Nephron (organoid): Measurements from ENCODE around the gene DENND2A.

Experiments used
- H3K27ac Mint-ChIP-seq, 3 experiments: 2 replicates each; pipeline ENCODE4 v1.8.0; 2020; ENCODE audit warnings: mixed read lengths in 3 of 3, mild to moderate bottlenecking in 2 of 3, moderate library complexity in 1 of 3
- H3K27me3 Mint-ChIP-seq: 2 replicates; pipeline ENCODE4 v1.8.0; 2021; ENCODE audit warnings: low read depth, mild to moderate bottlenecking, moderate library complexity, mixed read lengths
- H3K36me3 Mint-ChIP-seq: 2 replicates; pipeline ENCODE4 v1.8.0; 2020; ENCODE audit warnings: low read depth, mixed read lengths
- H3K4me1 Mint-ChIP-seq: 2 replicates; pipeline ENCODE4 v1.8.0; 2020; ENCODE audit warnings: mixed read lengths
- H3K4me3 Mint-ChIP-seq, 3 experiments: 2 replicates each; pipeline ENCODE4 v1.8.0; 2020; ENCODE audit warnings: mild to moderate bottlenecking in 3 of 3, mixed read lengths in 3 of 3, moderate library complexity in 2 of 3
- H3K9me3 Mint-ChIP-seq: 2 replicates; pipeline ENCODE4 v1.8.0; 2020; ENCODE audit warnings: mixed read lengths
- TF ChIP-seq, protein P1 (sequence below), 3 experiments: fragments of 200-600 bp; sonication (generic); IDR thresholded peaks; one replicate each; pipeline ENCODE4 v1.5.0; 2021; ENCODE audit warnings: antibody characterized with exemption in 3 of 3; ENCODE audit not compliant: unreplicated experiment in 3 of 3

DENND2A gene

DNA sequence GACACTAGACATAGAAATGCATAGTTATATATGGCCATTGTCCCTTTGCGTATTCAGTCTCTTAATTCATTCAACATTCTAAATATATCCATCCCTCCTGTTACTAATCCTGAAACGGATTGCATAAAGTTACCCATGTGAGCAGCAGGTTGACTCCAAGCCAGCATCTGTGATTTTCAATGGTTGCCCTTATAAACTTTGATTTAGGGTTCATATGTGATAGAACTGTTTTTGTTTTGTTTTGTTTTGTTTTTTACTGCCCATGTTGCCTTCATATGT, 13.4 kb upstream of the DENND2A start:
- Mint-ChIP-seq H3K36me3 (no peaks in the 10 kb centered on the region), H3K27ac (no peak overlapping the region), H3K27me3 (peaks cover 8% of the 10 kb centered on the region), H3K4me3 (no peak overlapping the region), H3K4me1 (peaks cover 25% of the 10 kb centered on the region), H3K9me3 (no peaks in the 10 kb centered on the region)
- TF ChIP-seq, protein P1, sequence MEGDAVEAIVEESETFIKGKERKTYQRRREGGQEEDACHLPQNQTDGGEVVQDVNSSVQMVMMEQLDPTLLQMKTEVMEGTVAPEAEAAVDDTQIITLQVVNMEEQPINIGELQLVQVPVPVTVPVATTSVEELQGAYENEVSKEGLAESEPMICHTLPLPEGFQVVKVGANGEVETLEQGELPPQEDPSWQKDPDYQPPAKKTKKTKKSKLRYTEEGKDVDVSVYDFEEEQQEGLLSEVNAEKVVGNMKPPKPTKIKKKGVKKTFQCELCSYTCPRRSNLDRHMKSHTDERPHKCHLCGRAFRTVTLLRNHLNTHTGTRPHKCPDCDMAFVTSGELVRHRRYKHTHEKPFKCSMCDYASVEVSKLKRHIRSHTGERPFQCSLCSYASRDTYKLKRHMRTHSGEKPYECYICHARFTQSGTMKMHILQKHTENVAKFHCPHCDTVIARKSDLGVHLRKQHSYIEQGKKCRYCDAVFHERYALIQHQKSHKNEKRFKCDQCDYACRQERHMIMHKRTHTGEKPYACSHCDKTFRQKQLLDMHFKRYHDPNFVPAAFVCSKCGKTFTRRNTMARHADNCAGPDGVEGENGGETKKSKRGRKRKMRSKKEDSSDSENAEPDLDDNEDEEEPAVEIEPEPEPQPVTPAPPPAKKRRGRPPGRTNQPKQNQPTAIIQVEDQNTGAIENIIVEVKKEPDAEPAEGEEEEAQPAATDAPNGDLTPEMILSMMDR (IDR thresholded peaks at IDR 0.05; ENCODE audit: unreplicated experiment in 3 of 3), result no peak

DNA sequence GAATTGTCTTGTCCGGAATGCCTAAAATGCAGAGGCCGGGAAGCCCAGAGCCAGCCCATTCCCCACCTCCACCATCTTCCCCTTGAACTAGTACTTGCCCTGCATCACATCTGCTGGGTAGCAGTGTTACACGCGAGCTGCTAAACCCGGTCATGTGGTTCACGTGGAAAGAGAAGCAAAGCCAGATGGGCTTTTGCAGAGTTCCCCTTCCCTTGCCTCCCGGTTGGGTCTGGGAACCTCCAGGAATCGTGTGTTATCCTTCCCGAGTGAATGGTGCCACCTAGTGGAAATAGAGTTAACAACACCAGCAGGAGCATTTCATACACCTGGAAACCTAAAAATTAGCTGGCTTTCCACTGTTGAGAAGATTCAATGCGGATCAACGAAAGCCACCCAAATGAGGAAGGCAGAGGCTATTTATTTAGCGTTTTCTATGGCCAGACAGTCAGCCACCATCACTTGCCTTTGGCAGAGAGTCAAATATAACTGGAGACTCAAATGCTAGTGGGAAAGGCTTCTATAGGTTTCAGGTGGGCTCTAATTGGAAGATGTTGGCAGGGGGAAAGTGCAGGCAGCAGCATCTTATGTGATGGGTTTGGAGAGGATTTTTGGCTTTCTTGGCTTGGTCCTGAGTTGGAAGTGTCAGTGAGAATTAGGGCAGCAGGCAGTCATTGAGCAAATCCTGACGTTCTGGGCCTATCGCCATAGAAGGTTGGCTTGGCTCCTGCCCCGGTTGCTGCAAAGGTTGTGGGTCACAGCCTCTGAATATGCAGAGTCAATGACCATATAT, 12.9 kb upstream of the DENND2A start:
- no peaks in the 10 kb centered on the region for H3K9me3 Mint-ChIP-seq
- peak overlapping the region; percentile 22 to 61 (median 57) for H3K27ac Mint-ChIP-seq
- TF ChIP-seq, protein P1 (IDR thresholded peaks at IDR 0.05; ENCODE audit: unreplicated experiment in 3 of 3), result peak; percentile 74 to 96 (median 88)
- peaks cover 8% of the 10 kb centered on the region for H3K27me3 Mint-ChIP-seq
- no peaks in the 10 kb centered on the region for H3K36me3 Mint-ChIP-seq
- peaks cover 25% of the 10 kb centered on the region for H3K4me1 Mint-ChIP-seq
- H3K4me3 Mint-ChIP-seq, result no peak overlapping the region

DNA sequence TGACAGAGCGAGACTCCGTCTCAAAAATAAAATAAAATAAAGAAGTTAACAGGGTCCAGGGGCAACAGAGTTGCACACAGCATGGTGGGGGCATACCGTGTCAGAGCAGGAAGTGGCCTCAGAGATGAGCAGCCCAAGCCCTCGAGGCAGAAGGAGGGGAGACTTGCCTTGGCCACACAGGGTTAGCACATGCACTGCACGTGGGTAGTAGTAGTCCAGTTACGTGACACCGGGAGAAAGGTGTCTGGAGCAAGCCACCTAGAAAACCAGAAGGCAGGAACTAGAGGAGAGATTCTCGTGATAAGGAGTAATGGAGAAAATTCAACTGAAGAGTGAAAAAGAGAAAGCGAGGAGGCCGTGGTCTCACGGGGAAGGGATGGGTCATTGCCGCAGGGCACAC, 9.8 kb upstream of the DENND2A start:
- TF ChIP-seq, protein P1 (IDR thresholded peaks at IDR 0.05; ENCODE audit: unreplicated experiment in 3 of 3), result no peak

DNA sequence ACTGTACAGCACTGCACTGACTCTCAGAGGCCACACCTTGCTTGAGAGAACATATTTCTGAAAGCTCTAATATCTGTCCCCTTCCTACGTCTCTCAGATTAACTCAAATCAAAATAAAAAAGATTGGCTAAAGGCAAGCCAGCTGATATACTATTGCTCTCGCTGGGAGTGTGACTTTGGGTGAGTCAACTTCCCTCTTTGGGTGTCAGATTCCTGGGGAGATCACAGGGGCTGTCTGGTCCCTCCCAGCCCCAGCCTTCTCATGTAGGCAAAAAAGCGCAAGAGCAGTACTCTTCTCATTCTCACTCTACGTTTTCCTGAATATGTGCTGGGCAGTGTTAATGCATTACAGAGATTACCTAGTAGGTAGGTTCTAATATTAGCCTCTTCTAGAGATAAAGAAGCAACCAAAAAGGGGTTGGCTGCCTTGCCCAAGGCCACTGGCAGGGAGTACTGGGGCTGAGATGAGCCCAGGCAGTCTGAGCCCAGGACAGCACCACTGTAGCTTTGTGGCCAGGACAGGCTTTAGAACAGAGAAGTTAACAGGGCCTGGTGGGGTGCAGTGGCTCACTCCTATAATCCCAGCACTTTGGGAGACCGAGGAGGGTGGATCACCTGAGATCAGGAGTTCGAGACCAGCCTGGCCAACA, 9.1 kb upstream of the DENND2A start:
- Mint-ChIP-seq H3K27me3 (no peaks in the 10 kb centered on the region), H3K36me3 (no peaks in the 10 kb centered on the region), H3K4me1 (peaks cover 18% of the 10 kb centered on the region), H3K27ac (no peak overlapping the region), H3K4me3 (no peak overlapping the region), H3K9me3 (no peaks in the 10 kb centered on the region)
- TF ChIP-seq, protein P1 (IDR thresholded peaks at IDR 0.05; ENCODE audit: unreplicated experiment in 3 of 3), result no peak

More for the DNA sequence above, 9.8 kb upstream of the DENND2A start:
- Mint-ChIP-seq H3K36me3 (no peaks in the 10 kb centered on the region), H3K4me1 (peaks cover 18% of the 10 kb centered on the region), H3K4me3 (peak overlapping the region in 1 of 3 experiments; percentile 15), H3K27me3 (no peaks in the 10 kb centered on the region), H3K27ac (no peak overlapping the region), H3K9me3 (no peaks in the 10 kb centered on the region)

DNA sequence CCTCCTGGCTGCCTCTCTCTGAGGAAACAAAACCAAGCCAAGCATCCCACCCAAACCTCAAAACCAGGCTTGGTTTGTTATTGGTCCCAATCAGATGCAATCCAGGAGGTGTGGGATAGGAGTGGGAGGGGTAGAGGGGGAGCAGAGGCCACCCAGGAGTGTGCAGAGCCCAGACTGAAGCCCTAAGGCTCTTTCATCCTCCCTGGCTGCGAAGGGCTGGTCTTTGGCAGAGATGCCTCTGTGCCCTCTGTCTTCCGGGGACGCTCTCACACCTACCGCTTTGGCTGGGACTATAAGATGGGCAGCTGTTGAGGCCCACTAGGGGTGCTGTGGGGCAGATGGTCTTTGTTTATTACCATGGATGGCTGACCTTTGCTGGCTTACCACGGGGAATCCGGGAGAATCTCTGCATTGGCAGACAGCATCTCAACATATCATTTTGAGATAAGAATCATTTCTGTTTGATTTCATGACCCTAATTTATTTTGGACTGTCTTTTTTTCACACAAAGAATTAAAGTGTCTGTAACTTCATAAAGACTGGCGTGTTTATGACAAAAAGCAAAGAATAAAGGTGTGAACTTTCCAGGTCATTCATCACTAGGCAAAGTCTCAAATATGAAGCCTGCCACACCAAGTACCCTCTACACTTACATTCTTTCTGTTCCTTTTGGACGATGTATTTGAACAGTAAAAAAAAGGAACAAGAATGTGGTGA, 6.5 kb upstream of the DENND2A start:
- H3K4me1 Mint-ChIP-seq, result peaks cover 14% of the 10 kb centered on the region
- TF ChIP-seq, protein P1 (IDR thresholded peaks at IDR 0.05; ENCODE audit: unreplicated experiment in 3 of 3), result peak; percentile 36 to 51 (median 38)
- no peaks in the 10 kb centered on the region for H3K9me3 Mint-ChIP-seq
- no peak overlapping the region for H3K4me3 Mint-ChIP-seq
- H3K27ac Mint-ChIP-seq, result peak overlapping the region in 2 of 3 experiments; percentile 26 to 48
- no peaks in the 10 kb centered on the region for H3K36me3 Mint-ChIP-seq
- H3K27me3 Mint-ChIP-seq, result no peaks in the 10 kb centered on the region
